ENCODE results near the gene TOM1. TPM values are rescaled to one million over a fixed set of nuclear protein-coding genes. Genes with fewer than 3 reads are reported as not detected.
"Not testable (repeated sequence)": the region's sequence is repeated elsewhere in the genome, so short reads cannot be mapped to it uniquely, and the experiment has no call there.

TOM1 gene
- total RNA-seq, 2 experiments from 2014 or later, result 13.9 to 14.5 TPM

- Mint-ChIP-seq H3K36me3 (no peaks in the 10 kb centered on the region), H3K4me1 (peaks cover 27% of the 10 kb centered on the region), H3K4me3 (no peak overlapping the region), H3K9me3 (no peaks in the 10 kb centered on the region), H3K27me3 (peaks cover 16% of the 10 kb centered on the region), H3K27ac (no peak overlapping the region)
- DNase-seq, result no peak
Observed at GRCh38 chr22:35354068-35354467, 54.4 kb downstream of the TOM1 start.

DNA sequence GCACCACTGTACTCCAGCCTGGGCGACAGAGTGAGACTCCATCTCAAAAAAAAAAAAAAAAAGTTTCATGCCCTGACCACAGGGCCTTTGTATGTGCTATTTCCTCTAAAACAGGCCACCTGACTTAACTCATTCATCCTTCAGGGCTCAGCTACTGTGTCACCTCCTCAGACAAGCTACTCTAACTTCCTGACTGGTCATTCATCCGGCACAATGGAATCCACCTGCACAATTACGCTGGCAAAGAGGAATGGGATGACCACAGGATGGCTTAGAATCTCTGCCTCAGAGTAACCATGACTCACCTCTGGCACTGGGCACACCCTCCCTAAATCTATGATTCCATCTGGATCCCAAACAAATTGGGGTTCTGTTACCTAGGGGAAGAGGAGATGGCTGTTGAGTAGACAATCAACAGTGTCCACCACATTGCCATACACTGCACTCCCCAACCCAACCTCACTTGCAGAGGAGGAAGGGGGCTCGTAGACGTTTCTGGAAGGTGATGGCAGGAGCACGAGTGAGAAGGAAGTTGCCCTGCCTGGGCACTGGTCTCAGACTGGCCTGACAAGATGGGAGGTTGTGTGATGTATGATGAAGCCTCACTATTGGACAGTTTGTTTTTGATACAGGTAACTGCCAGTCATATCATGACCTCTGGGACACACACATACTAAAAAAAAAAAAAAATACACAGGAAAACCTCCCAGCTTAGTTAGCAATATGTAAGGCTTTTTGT lies 58.4 kb downstream of the TOM1 start:
- Mint-ChIP-seq H3K4me1 (peaks cover 3% of the 10 kb centered on the region), H3K9me3 (no peaks in the 10 kb centered on the region), H3K36me3 (no peaks in the 10 kb centered on the region), H3K27me3 (peaks cover 5% of the 10 kb centered on the region), H3K4me3 (no peak overlapping the region), H3K27ac (no peak overlapping the region)
- DNase-seq, result no peak

DNA sequence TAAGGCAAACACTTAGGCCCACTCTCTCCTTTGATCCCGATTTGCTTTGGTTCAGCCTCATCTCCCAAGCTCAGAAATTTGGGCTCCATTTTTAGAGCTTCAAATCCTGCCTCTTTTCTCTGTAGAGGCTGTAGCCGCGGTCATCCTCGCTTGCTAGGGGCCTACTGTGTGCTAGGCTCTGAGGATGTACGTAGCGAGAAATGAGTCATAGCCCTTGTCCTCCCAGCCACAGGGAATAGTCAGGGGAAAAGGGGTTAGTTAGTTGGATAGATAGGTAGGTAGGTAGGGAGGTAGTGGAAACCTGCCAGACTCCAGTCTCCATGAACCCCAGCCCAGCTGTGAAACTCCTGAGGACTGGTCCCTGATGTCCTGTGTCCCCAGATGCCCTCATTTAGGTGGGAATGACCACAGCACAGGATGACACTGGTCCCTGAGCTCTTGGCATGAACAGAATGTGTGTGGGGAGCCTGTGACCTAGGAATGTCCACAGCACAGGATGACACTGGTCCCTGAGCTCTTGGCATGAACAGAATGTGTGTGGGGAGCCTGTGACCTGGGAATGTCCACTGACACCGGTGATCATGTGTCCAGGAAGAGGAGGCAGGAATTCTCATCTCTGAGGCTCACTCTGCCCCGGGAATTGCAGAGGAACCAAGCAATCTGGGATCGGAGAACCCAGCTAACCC lies 59.8 kb downstream of the TOM1 start:
- Mint-ChIP-seq H3K9me3 (no peaks in the 10 kb centered on the region), H3K36me3 (no peaks in the 10 kb centered on the region), H3K27ac (no peak overlapping the region), H3K4me3 (no peak overlapping the region), H3K27me3 (peaks cover 11% of the 10 kb centered on the region), H3K4me1 (no peaks in the 10 kb centered on the region)
- DNase-seq, result no peak

GRCh38 chr22:35361001-35361558 lies 61.4 kb downstream of the TOM1 start:
- Mint-ChIP-seq H3K4me3 (no peak overlapping the region), H3K4me1 (no peaks in the 10 kb centered on the region), H3K27ac (no peak overlapping the region), H3K27me3 (peaks cover 18% of the 10 kb centered on the region), H3K36me3 (no peaks in the 10 kb centered on the region), H3K9me3 (no peaks in the 10 kb centered on the region)
- DNase-seq, result no peak

GRCh38 chr22:35363566-35364086 lies 63.9 kb downstream of the TOM1 start:
- H3K27ac Mint-ChIP-seq, result no peak overlapping the region
- no peaks in the 10 kb centered on the region for H3K36me3 Mint-ChIP-seq
- H3K4me3 Mint-ChIP-seq, result no peak overlapping the region
- no peaks in the 10 kb centered on the region for H3K4me1 Mint-ChIP-seq
- H3K9me3 Mint-ChIP-seq, result no peaks in the 10 kb centered on the region
- peaks cover 32% of the 10 kb centered on the region for H3K27me3 Mint-ChIP-seq
- DNase-seq, result no peak

- not testable (repeated sequence) for H3K9me3 Mint-ChIP-seq, H3K36me3 Mint-ChIP-seq, H3K4me3 Mint-ChIP-seq, H3K4me1 Mint-ChIP-seq, H3K27ac Mint-ChIP-seq, DNase-seq
- peaks cover 38% of the 10 kb centered on the region for H3K27me3 Mint-ChIP-seq
Observed at GRCh38 chr22:35364230-35364629, 64.5 kb downstream of the TOM1 start.

GRCh38 chr22:35367331-35367886 lies 67.7 kb downstream of the TOM1 start:
- Mint-ChIP-seq H3K36me3 (peaks cover 4% of the 10 kb centered on the region), H3K4me3 (no peak overlapping the region), H3K27me3 (peaks cover 66% of the 10 kb centered on the region), H3K9me3 (peaks cover 4% of the 10 kb centered on the region), H3K27ac (peak overlapping the region; percentile 34), H3K4me1 (peaks cover 3% of the 10 kb centered on the region)
- DNase-seq, result no peak

GRCh38 chr22:35368386-35368785 lies 68.7 kb downstream of the TOM1 start:
- Mint-ChIP-seq H3K27ac (no peak overlapping the region), H3K9me3 (peaks cover 4% of the 10 kb centered on the region), H3K36me3 (peaks cover 4% of the 10 kb centered on the region)

GRCh38 chr22:35369996-35370395 lies 70.3 kb downstream of the TOM1 start:
- Mint-ChIP-seq H3K36me3 (peaks cover 4% of the 10 kb centered on the region), H3K4me1 (peaks cover 3% of the 10 kb centered on the region), H3K4me3 (no peak overlapping the region), H3K27ac (no peak overlapping the region), H3K9me3 (peaks cover 4% of the 10 kb centered on the region), H3K27me3 (peaks cover 57% of the 10 kb centered on the region)
- no peak for DNase-seq

More at GRCh38 chr22:35368386-35368785, 68.7 kb downstream of the TOM1 start:
- H3K27me3 Mint-ChIP-seq, result peaks cover 66% of the 10 kb centered on the region
- H3K4me3 Mint-ChIP-seq, result no peak overlapping the region
- peaks cover 3% of the 10 kb centered on the region for H3K4me1 Mint-ChIP-seq
- no peak for DNase-seq

DNA sequence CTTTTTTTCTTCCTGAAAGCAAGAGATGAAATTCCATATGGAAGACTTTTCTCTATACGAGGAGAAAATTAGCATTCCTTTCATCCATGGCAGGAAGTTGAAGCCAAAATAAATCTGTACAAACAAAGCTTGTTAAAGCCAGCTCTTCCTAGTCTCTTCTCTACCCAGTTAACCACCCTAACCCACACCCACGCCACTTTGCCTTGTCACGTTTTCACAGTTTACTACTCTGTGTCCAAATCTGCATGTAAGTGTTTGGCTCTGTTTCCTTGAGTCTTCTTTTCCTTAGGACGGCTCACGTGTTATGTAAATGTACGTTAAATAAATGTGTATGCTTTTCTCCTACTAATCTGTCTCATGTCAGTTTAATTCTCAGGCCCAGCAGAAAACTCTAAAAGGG lies 74.1 kb downstream of the TOM1 start:
- Mint-ChIP-seq H3K4me3 (no peak overlapping the region), H3K27ac (no peak overlapping the region), H3K9me3 (peaks cover 4% of the 10 kb centered on the region), H3K36me3 (peaks cover 4% of the 10 kb centered on the region), H3K4me1 (peaks cover 15% of the 10 kb centered on the region), H3K27me3 (peaks cover 33% of the 10 kb centered on the region)
- DNase-seq, result no peak

GRCh38 chr22:35375031-35375430 lies 75.3 kb downstream of the TOM1 start:
- Mint-ChIP-seq H3K4me3 (no peak overlapping the region), H3K27me3 (peaks cover 24% of the 10 kb centered on the region), H3K27ac (no peak overlapping the region), H3K36me3 (peaks cover 4% of the 10 kb centered on the region), H3K9me3 (peaks cover 4% of the 10 kb centered on the region), H3K4me1 (peaks cover 15% of the 10 kb centered on the region)
- DNase-seq, result no peak

DNA sequence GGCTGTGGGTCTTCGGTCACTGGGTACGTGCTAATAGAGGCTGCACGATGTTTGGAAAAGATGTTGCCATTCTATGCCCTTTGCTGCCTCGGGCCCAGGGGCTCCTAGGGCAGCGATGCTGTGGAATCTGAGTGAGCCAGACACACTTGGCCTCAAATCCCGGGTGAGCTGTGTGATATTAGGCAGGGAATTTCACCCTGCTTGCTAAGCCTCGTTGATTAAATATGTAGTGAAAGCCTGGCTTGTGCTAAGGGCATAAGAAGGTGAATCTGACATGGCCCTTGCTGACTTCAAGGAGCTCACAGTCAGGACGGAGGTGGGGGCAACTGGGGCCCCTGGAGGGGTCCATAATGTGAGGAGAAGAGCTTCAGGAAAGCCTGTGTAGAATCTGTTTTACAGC lies 75.8 kb downstream of the TOM1 start:
- Mint-ChIP-seq H3K4me1 (peaks cover 15% of the 10 kb centered on the region), H3K36me3 (peaks cover 4% of the 10 kb centered on the region), H3K27me3 (peaks cover 24% of the 10 kb centered on the region), H3K4me3 (no peak overlapping the region), H3K9me3 (peaks cover 4% of the 10 kb centered on the region), H3K27ac (no peak overlapping the region)
- no peak for DNase-seq

DNA sequence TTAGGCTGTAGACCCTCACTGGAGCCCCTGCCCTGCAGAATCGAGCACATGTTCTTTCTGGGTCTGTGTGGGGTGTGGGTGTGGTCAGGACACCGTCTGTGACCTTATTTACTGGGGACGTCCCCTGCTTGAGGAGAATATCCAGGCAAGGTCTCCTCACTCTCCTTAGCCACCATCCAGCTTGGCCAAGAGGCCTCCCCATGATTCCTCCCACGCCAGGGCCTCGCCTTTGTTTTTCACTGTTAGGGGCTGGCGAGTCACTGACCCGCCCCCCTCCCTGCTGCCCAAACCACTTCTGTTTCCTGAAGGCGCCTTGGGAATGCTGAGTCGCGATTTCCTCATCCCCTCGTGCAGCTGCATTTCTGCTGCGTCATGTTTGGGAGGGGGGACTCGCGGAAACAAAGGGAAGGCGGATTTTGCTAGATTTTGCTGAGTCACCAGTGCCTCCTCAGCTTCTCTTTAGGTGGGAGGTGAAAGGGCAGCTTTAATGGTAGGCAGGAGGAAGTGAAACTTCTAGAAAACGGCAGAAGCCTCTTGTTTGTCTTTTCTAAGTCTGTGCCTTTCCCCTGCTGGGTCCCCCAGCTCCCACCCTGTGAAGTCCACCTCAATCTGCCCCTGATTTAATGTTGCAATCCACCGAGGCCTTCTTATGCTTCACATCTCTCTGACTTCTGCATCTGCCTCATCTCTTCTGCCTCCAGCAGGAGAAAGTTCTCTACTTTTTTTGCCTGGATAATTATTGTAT lies 77.2 kb downstream of the TOM1 start:
- no peak overlapping the region for H3K4me3 Mint-ChIP-seq
- H3K9me3 Mint-ChIP-seq, result peaks cover 3% of the 10 kb centered on the region
- peak; percentile 12 for DNase-seq
- peaks cover 23% of the 10 kb centered on the region for H3K27me3 Mint-ChIP-seq
- no peak overlapping the region for H3K27ac Mint-ChIP-seq
- H3K4me1 Mint-ChIP-seq, result peaks cover 20% of the 10 kb centered on the region
- H3K36me3 Mint-ChIP-seq, result peaks cover 3% of the 10 kb centered on the region

DNA sequence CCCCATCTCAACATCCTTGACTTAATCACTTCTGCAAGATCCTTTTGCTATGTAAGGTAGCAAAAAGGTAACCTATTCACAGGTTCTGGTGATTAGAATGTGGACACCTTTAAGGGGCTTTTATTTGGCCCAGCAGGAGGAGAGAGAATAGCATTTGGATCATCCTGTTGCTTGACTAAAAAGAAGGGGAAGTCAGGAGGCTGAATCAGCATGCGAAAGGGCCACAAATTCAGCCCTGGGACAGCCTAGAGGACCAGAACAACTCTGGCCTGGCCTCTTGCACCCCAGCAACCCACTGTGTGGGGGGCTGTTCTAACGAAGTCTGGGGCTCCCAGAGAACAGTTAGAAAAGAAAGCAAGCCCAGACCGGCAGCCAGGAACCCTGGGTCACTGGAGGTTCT lies 78.0 kb downstream of the TOM1 start:
- peaks cover 28% of the 10 kb centered on the region for H3K27me3 Mint-ChIP-seq
- no peak overlapping the region for H3K27ac Mint-ChIP-seq
- DNase-seq, result no peak
- peaks cover 18% of the 10 kb centered on the region for H3K4me1 Mint-ChIP-seq
- no peaks in the 10 kb centered on the region for H3K9me3 Mint-ChIP-seq
- no peaks in the 10 kb centered on the region for H3K36me3 Mint-ChIP-seq
- no peak overlapping the region for H3K4me3 Mint-ChIP-seq

DNA sequence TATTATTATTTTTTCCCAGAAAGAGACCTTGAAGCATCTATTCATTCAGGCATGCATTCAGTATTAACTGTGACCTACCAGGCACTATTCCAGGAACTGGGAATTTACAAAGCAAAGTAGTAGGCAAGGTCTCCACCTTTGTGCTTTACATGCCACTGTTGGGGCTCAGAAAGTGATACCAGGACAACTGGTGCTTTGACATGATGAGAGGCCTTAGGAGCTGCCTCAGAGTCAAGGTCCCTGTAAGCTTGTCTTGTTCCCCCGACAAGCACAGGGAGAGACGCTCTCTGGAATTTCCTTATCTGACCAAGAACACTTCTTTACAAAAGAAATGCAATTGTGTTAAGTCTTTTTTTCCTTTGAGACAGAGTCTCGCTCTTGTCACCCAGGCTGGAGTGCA lies 78.9 kb downstream of the TOM1 start:
- no peak for DNase-seq
- Mint-ChIP-seq H3K27ac (no peak overlapping the region), H3K27me3 (peaks cover 37% of the 10 kb centered on the region), H3K36me3 (no peaks in the 10 kb centered on the region), H3K4me1 (peaks cover 18% of the 10 kb centered on the region), H3K9me3 (no peaks in the 10 kb centered on the region), H3K4me3 (no peak overlapping the region)

Data from activated naive CD8-positive, alpha-beta T cell treated with anti-CD3 and anti-CD28 coated beads for 36 hours (primary cell).